OCI-LY7 (cell line): ENCODE measurements around the gene FBXL14. TPM values are rescaled to one million over a fixed set of nuclear protein-coding genes. Genes with fewer than 3 reads are reported as not detected.

Experiments
- BruUV-seq: library from RNA; stranded (reverse); fragments of 400-500 nt; replicated peaks from 2 replicates; lab custom pipeline; 2021; lab: Mats Ljungman, UMichigan
- CTCF ChIA-PET: fragments of 300-600 bp; sonication (Branson Sonifier 250); formaldehyde crosslinking; loops from one replicate; lab custom pipeline; 2022; ENCODE audit warnings: antibody characterized with exemption; ENCODE audit not compliant: unreplicated experiment; lab: Charles Lee
- POLR2A ChIA-PET: fragments of 300-600 bp; sonication (Branson Sonifier 250); formaldehyde crosslinking; loops from one replicate; lab custom pipeline; 2022; ENCODE audit warnings: antibody characterized with exemption; lab: Charles Lee
- DNase-seq: peaks from one replicate; pipeline ENCODE4 v3.0.0-alpha.2; 2015; ENCODE audit warnings: low spot score
- H2AFZ ChIP-seq: fragments of 200-600 bp; sonication (generic), shearing (Covaris generic); 2 replicates; pipeline ENCODE4 v1.6.1; 2014; ENCODE audit warnings: mild to moderate bottlenecking, antibody characterized with exemption, low read length, moderate library complexity
- H3K27ac ChIP-seq: fragments of 200-600 bp; sonication (generic); 2 replicates; pipeline ENCODE4 v1.5.1; 2014; ENCODE audit warnings: mixed run types, low read depth, mild to moderate bottlenecking, moderate library complexity, low read length, inconsistent platforms; ENCODE audit not compliant: poor library complexity, severe bottlenecking
- H3K36me3 ChIP-seq: fragments of 200-600 bp; sonication (generic); 2 replicates; pipeline ENCODE4 v1.6.1; 2014; ENCODE audit warnings: mild to moderate bottlenecking, antibody characterized with exemption, low read length, moderate library complexity, mixed read lengths; ENCODE audit not compliant: insufficient read depth
- H3K4me1 ChIP-seq: fragments of 200-600 bp; sonication (generic); 2 replicates; pipeline ENCODE4 v1.5.1; 2014; ENCODE audit warnings: mild to moderate bottlenecking, low read length; ENCODE audit not compliant: insufficient read depth, poor library complexity, severe bottlenecking
- H3K4me2 ChIP-seq: fragments of 200-600 bp; sonication (generic); 2 replicates; pipeline ENCODE4 v1.6.1; 2014; ENCODE audit warnings: mild to moderate bottlenecking, low read length
- H3K4me3 ChIP-seq: fragments of 200-600 bp; sonication (generic); 2 replicates; pipeline ENCODE4 v1.5.1; 2014; ENCODE audit warnings: mild to moderate bottlenecking, low read depth, low read length; ENCODE audit not compliant: poor library complexity, severe bottlenecking
- H3K79me2 ChIP-seq: fragments of 200-600 bp; sonication (generic); 2 replicates; pipeline ENCODE4 v1.6.1; 2016; ENCODE audit warnings: low read depth, mild to moderate bottlenecking, low read length, moderate library complexity, mixed read lengths; ENCODE audit not compliant: insufficient read depth
- H3K9me2 ChIP-seq: fragments of 200-600 bp; sonication (generic); 2 replicates; pipeline ENCODE4 v1.6.1; 2016; ENCODE audit warnings: mild to moderate bottlenecking, low read length, mixed read lengths; ENCODE audit not compliant: insufficient read depth
- H3K9me3 ChIP-seq: fragments of 200-600 bp; sonication (generic); 2 replicates; pipeline ENCODE4 v1.6.1; 2014; ENCODE audit warnings: mild to moderate bottlenecking, mixed run types, low read length, mixed read lengths
- H4K20me1 ChIP-seq: fragments of 200-600 bp; sonication (generic); 2 replicates; pipeline ENCODE4 v1.6.1; 2014; ENCODE audit warnings: mild to moderate bottlenecking, antibody characterized with exemption, low read length, moderate library complexity, mixed read lengths; ENCODE audit not compliant: insufficient read depth
- EZH2phosphoT487 ChIP-seq: fragments of 200-600 bp; sonication (generic); IDR thresholded peaks from 2 replicates; pipeline ENCODE4 v1.6.1; 2018; ENCODE audit warnings: low read depth, borderline replicate concordance, mild to moderate bottlenecking, mixed run types, antibody characterized with exemption, low read length, moderate library complexity, mixed read lengths
- intact Hi-C: fragments of 100-400 bp; cut with micrococcal nuclease; formaldehyde crosslinking; loops from one replicate; pipeline ENCODE4 v1.10.0; 2022; ENCODE audit not compliant: unreplicated experiment
- total RNA-seq, 2 experiments: library from RNA; depleted of rRNA in 1 of 2; stranded (reverse); fragments of >200 nt in 1 of 2; shearing (Covaris generic) in 1 of 2; gene quantifications; 2 replicates each; pipeline ENCODE4 v1.2.3, GENCODE V29; 2014 to 2022
- TF ChIP-seq, protein P1 (sequence below): fragments of 200-600 bp; sonication (generic); conservative IDR thresholded peaks from 2 replicates; pipeline ENCODE4 v1.5.1; 2014; ENCODE audit warnings: mild to moderate bottlenecking, antibody characterized with exemption, low read length, moderate library complexity, mixed read lengths

Gene FBXL14
- total RNA-seq, 2 experiments from 2014 or later = 33.4 to 45.5 TPM

DNA sequence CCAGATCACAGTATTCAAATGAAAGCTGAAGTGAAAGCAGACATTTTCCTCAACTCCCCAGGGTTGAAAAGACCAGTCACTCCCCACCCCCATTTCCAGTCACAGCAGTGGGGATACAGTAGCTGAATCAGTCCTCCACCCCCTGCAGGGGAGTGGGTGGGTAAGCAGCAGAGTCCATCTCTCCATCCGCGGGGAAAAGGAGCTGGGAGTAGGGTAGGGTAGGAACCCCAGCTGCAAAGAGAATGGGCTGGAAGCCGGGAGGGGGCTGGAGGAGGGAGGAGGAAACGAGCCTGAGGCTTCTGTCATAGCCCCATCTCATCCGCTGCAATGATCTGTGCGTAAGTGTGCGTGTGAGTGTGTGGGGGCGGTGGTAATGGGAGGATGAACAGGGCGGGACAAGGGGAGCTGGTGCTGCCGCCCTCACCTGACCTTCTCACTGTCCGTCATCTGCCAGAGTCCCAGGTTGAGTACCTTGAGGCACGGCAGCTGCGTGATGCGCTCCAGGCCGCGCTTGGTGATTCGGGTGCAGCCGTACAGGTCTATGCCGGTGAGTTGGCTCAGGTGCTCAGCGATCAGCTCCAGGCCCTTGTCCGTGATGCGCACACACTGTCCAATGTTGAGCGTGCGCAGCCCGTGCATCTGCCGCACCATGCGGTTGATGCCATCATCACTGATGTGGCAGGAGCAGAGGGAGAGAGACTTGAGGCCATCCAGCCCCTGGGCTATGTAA is 1.8 kb downstream of the FBXL14 start:
- H3K36me3 ChIP-seq = peaks cover 46% of the 10 kb centered on the region
- peak; percentile 77 for DNase-seq
- peak overlapping the region; percentile 86 for H3K4me3 ChIP-seq
- no peaks in the 10 kb centered on the region for H3K9me3 ChIP-seq
- peaks cover 50% of the 10 kb centered on the region for H3K4me1 ChIP-seq
- H3K79me2 ChIP-seq = peaks cover 71% of the 10 kb centered on the region
- intact Hi-C loops = loop anchor here (2.0 to 10.0 kb wide), 5 partner anchors 38 to 838 kb away; partner anchors contain the start of genes ERC1, RAD52 and WNK1
- POLR2A ChIA-PET = interaction anchor here (0.5 to 2.3 kb wide), 7 partner anchors 9 to 475 kb away, joined by 3 to 31 read pairs (median 3); no protein-coding TSS in a partner anchor
- no peak overlapping the region for H2AFZ ChIP-seq
- H4K20me1 ChIP-seq = peaks cover 38% of the 10 kb centered on the region
- no TSS peak for BruUV-seq
- TF ChIP-seq EZH2phosphoT487 = no peak
- TF ChIP-seq, protein P1, sequence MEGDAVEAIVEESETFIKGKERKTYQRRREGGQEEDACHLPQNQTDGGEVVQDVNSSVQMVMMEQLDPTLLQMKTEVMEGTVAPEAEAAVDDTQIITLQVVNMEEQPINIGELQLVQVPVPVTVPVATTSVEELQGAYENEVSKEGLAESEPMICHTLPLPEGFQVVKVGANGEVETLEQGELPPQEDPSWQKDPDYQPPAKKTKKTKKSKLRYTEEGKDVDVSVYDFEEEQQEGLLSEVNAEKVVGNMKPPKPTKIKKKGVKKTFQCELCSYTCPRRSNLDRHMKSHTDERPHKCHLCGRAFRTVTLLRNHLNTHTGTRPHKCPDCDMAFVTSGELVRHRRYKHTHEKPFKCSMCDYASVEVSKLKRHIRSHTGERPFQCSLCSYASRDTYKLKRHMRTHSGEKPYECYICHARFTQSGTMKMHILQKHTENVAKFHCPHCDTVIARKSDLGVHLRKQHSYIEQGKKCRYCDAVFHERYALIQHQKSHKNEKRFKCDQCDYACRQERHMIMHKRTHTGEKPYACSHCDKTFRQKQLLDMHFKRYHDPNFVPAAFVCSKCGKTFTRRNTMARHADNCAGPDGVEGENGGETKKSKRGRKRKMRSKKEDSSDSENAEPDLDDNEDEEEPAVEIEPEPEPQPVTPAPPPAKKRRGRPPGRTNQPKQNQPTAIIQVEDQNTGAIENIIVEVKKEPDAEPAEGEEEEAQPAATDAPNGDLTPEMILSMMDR = 0 out of 2 replicates have a peak, but pooled peaks have one; percentile 19
- peak overlapping the region; percentile 91 for H3K4me2 ChIP-seq
- H3K9me2 ChIP-seq = no peaks in the 10 kb centered on the region
- H3K27ac ChIP-seq = peak overlapping the region; percentile 80
- CTCF ChIA-PET = interaction anchor here (0.5 to 1.1 kb wide), 2 partner anchors 49 to 75 kb away, joined by 3 to 4 read pairs; no protein-coding TSS in a partner anchor

GRCh38 chr12:1591543-1591942 is 2.8 kb downstream of the FBXL14 start:
- H4K20me1 ChIP-seq = peaks cover 40% of the 10 kb centered on the region
- CTCF ChIA-PET = no interaction called here
- H3K4me2 ChIP-seq = peak overlapping the region; percentile 91
- POLR2A ChIA-PET = interaction anchor here (0.6 to 1.7 kb wide), 4 partner anchors 12 to 474 kb away, joined by 3 to 5 read pairs (median 4); no protein-coding TSS in a partner anchor
- TF ChIP-seq, protein P1 = no peak
- TF ChIP-seq EZH2phosphoT487 = no peak
- peaks cover 78% of the 10 kb centered on the region for H3K79me2 ChIP-seq
- no peak for DNase-seq
- BruUV-seq = TSS peak; percentile 73
- H3K4me1 ChIP-seq = peaks cover 48% of the 10 kb centered on the region
- H2AFZ ChIP-seq = no peak overlapping the region
- peaks cover 54% of the 10 kb centered on the region for H3K36me3 ChIP-seq
- no peak overlapping the region for H3K27ac ChIP-seq
- intact Hi-C loops = loop anchor here (5.0 to 10.0 kb wide), 4 partner anchors 384 to 837 kb away; partner anchors contain the start of genes ERC1, RAD52 and WNK1
- H3K9me3 ChIP-seq = no peaks in the 10 kb centered on the region
- H3K9me2 ChIP-seq = no peaks in the 10 kb centered on the region
- H3K4me3 ChIP-seq = peak overlapping the region; percentile 86
